Hepatocyte (in vitro differentiated cells): ENCODE results near the gene POSTN. TPM values are rescaled to one million over a fixed set of nuclear protein-coding genes. Genes with fewer than 3 reads are reported as not detected.

Experiments
- DNase-seq: peaks from one replicate; pipeline ENCODE4 v3.0.0-alpha.2; 2016; ENCODE audit warnings: low spot score
- H2AFZ ChIP-seq: fragments of 200-600 bp; sonication (generic); 2 replicates; pipeline ENCODE4 v1.6.0; 2016; ENCODE audit warnings: antibody characterized with exemption, mild to moderate bottlenecking
- H3K27ac ChIP-seq: fragments of 200-600 bp; sonication (generic); 2 replicates; pipeline ENCODE4 v1.5.1; 2016; ENCODE audit warnings: mild to moderate bottlenecking
- H3K27me3 ChIP-seq: fragments of 200-600 bp; sonication (generic); 2 replicates; pipeline ENCODE4 v1.6.1; 2016
- H3K36me3 ChIP-seq: fragments of 200-600 bp; sonication (generic); replicated peaks from 2 replicates; pipeline ENCODE4 v1.5.1; 2016; ENCODE audit warnings: low read depth; ENCODE audit not compliant: insufficient read depth
- H3K4me1 ChIP-seq: fragments of 200-600 bp; sonication (generic); 2 replicates; pipeline ENCODE4 v1.5.1; 2016; ENCODE audit warnings: mild to moderate bottlenecking, moderate library complexity; ENCODE audit not compliant: insufficient read depth
- H3K4me2 ChIP-seq: fragments of 200-600 bp; sonication (generic); 2 replicates; pipeline ENCODE4 v1.6.0; 2016
- H3K4me3 ChIP-seq: fragments of 200-600 bp; sonication (generic); 2 replicates; pipeline ENCODE4 v1.5.1; 2016; ENCODE audit warnings: mild to moderate bottlenecking
- H3K79me2 ChIP-seq: fragments of 200-600 bp; sonication (generic); 2 replicates; pipeline ENCODE4 v1.6.0; 2017; ENCODE audit warnings: mild to moderate bottlenecking
- H3K9me2 ChIP-seq: fragments of 200-600 bp; sonication (generic); replicated peaks from 2 replicates; pipeline ENCODE4 v1.6.0; 2017; ENCODE audit warnings: mild to moderate bottlenecking; ENCODE audit not compliant: insufficient read depth
- H3K9me3 ChIP-seq: fragments of 200-600 bp; sonication (generic); 2 replicates; pipeline ENCODE4 v1.5.1; 2016; ENCODE audit warnings: low read depth, mild to moderate bottlenecking
- H4K20me1 ChIP-seq: fragments of 200-600 bp; sonication (generic); 2 replicates; pipeline ENCODE4 v1.6.0; 2016; ENCODE audit warnings: mild to moderate bottlenecking; ENCODE audit not compliant: insufficient read depth, poor library complexity, severe bottlenecking
- CTCF ChIP-seq: fragments of 200-600 bp; sonication (generic); IDR thresholded peaks from 2 replicates; pipeline ENCODE4 v1.5.1; 2016; ENCODE audit warnings: antibody characterized with exemption, mild to moderate bottlenecking; ENCODE audit not compliant: poor library complexity
- EZH2 ChIP-seq: fragments of 200-600 bp; sonication (generic); IDR thresholded peaks from 2 replicates; pipeline ENCODE4 v1.6.1; 2016; ENCODE audit warnings: antibody characterized with exemption, mild to moderate bottlenecking, borderline replicate concordance
- EZH2phosphoT487 ChIP-seq: fragments of 200-600 bp; sonication (generic); IDR thresholded peaks from one replicate; pipeline ENCODE4 v1.6.1; 2018; ENCODE audit warnings: antibody characterized with exemption, mild to moderate bottlenecking, low read depth, moderate library complexity; ENCODE audit not compliant: unreplicated experiment, severe bottlenecking
- WGBS: methylation state at CpG from one replicate; pipeline ENCODE4 v1.1.6; 2016; ENCODE audit warnings: low lambda C conversion rate; ENCODE audit errors: missing lambda C conversion rate; 5-methylcytosine and 5-hydroxymethylcytosine counted together
- polyA plus RNA-seq: library from polyadenylated mRNA; unstranded; fragments of >200 nt; fragmentation: Nextera tagmentation; extraction: Ambion mirVana; gene quantifications from 2 replicates; pipeline ENCODE4 v1.2.1, GENCODE V29; 2016
- total RNA-seq: library from RNA; depleted of rRNA; stranded (reverse); fragments of >200 nt; gene quantifications from 2 replicates; pipeline ENCODE4 v1.2.3, GENCODE V29; 2014

Gene POSTN
- total and polyA plus RNA-seq, 2 experiments from 2014 or later, result 179 to 233 TPM

GRCh38 chr13:37641391-37641790 lies 42.8 kb upstream of the POSTN start:
- Histone ChIP-seq H3K36me3 (no peaks in the 10 kb centered on the region), H3K27ac (no peak overlapping the region), H3K4me3 (no peak overlapping the region), H3K27me3 (no peaks in the 10 kb centered on the region), H3K9me2 (no peaks in the 10 kb centered on the region), H2AFZ (no peak overlapping the region), H3K4me2 (no peak overlapping the region), H4K20me1 (no peaks in the 10 kb centered on the region), H3K79me2 (no peaks in the 10 kb centered on the region), H3K4me1 (no peaks in the 10 kb centered on the region), H3K9me3 (no peaks in the 10 kb centered on the region)
- no peak for TF ChIP-seq EZH2phosphoT487
- no peak for TF ChIP-seq EZH2
- TF ChIP-seq CTCF, result no peak
- 95% methylated on average over 2 of the region's 2 CpGs for WGBS
- DNase-seq, result no peak

- Histone ChIP-seq H3K9me3 (no peaks in the 10 kb centered on the region), H3K4me2 (no peak overlapping the region), H3K27me3 (no peaks in the 10 kb centered on the region), H3K79me2 (no peaks in the 10 kb centered on the region), H3K27ac (no peak overlapping the region), H4K20me1 (no peaks in the 10 kb centered on the region), H3K9me2 (no peaks in the 10 kb centered on the region), H3K4me1 (no peaks in the 10 kb centered on the region), H3K4me3 (no peak overlapping the region), H2AFZ (no peak overlapping the region), H3K36me3 (no peaks in the 10 kb centered on the region)
- TF ChIP-seq EZH2phosphoT487, result no peak
- TF ChIP-seq CTCF, result peak; percentile 66
- no peak for TF ChIP-seq EZH2
- peak; percentile 54 for DNase-seq
- WGBS, result 14% methylated on average over 2 of the region's 2 CpGs
Observed at GRCh38 chr13:37640499-37640898, 41.9 kb upstream of the POSTN start.

- no peak overlapping the region for H3K4me2 ChIP-seq
- no peak overlapping the region for H3K27ac ChIP-seq
- H3K36me3 ChIP-seq, result no peaks in the 10 kb centered on the region
- H3K9me3 ChIP-seq, result no peaks in the 10 kb centered on the region
- H3K4me1 ChIP-seq, result no peaks in the 10 kb centered on the region
- H3K9me2 ChIP-seq, result no peaks in the 10 kb centered on the region
- H3K27me3 ChIP-seq, result no peaks in the 10 kb centered on the region
- no peaks in the 10 kb centered on the region for H3K79me2 ChIP-seq
- no peaks in the 10 kb centered on the region for H4K20me1 ChIP-seq
- 87% methylated on average over 8 of the region's 8 CpGs for WGBS
- H3K4me3 ChIP-seq, result no peak overlapping the region
- no peak for DNase-seq
- no peak for TF ChIP-seq EZH2phosphoT487
- no peak for TF ChIP-seq EZH2
- no peak for TF ChIP-seq CTCF
- no peak overlapping the region for H2AFZ ChIP-seq
Observed at GRCh38 chr13:37636701-37637100, 38.1 kb upstream of the POSTN start.

GRCh38 chr13:37632294-37632693 lies 33.7 kb upstream of the POSTN start:
- no peaks in the 10 kb centered on the region for H3K4me1 ChIP-seq
- TF ChIP-seq CTCF, result no peak
- no peak for TF ChIP-seq EZH2phosphoT487
- no peak for TF ChIP-seq EZH2
- WGBS, result 83% methylated on average over 5 of the region's 5 CpGs
- no peak overlapping the region for H2AFZ ChIP-seq
- H3K9me2 ChIP-seq, result no peaks in the 10 kb centered on the region
- H3K27me3 ChIP-seq, result no peaks in the 10 kb centered on the region
- no peaks in the 10 kb centered on the region for H4K20me1 ChIP-seq
- H3K79me2 ChIP-seq, result no peaks in the 10 kb centered on the region
- no peak for DNase-seq
- H3K4me3 ChIP-seq, result no peak overlapping the region
- H3K36me3 ChIP-seq, result no peaks in the 10 kb centered on the region
- no peak overlapping the region for H3K4me2 ChIP-seq
- H3K27ac ChIP-seq, result no peak overlapping the region
- H3K9me3 ChIP-seq, result no peaks in the 10 kb centered on the region
